ENCODE data around the gene DCANP1. TPM values are rescaled to one million over a fixed set of nuclear protein-coding genes. Genes with fewer than 3 reads are reported as not detected.

Gene DCANP1
- total RNA-seq, 1 experiment from 2014 or later, result not detected

DNA sequence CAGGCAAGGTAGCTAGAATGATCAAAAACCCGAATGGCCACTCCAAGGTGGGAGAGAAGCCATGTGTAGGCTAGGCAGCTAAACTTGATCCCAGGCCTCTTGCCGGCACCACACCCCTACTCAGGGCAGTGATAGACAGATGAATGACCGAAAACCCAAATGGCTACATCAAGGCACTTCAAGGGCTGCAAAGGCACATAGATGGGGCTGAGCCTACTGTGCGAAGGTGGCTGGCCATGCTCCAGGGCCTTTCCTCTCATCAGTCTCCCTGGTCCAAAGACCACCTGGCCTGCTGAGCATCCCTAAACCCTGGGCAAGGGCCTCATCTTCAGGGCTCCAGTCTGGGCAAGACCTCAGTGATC is 8.7 kb upstream of the DCANP1 start (continued):
- TF ChIP-seq SIN3A (IDR thresholded peaks at IDR 0.05; ENCODE audit: low read depth), result no peak

DNA sequence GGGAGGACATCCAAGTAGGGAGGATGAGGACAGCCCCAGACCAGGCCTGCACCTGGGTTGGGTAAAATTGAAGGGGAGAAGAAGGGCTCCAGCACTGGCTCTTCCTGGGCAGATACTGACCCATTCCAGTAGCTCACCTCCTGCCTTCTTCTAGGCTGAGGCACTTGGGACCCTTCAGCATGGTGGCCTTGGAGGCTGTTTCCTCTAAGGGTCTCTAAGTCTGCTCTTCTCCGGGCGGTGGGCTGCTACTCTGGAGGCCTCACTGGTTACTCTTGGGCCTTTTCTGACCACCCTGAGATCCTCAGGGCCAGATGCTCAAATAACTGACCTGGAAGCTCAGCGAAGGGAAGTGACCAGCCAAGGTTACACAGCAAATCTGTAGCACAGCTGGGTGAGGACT is 7.8 kb upstream of the DCANP1 start:
- Histone ChIP-seq H3K4me2 (ENCODE audit: low read length) (no peak overlapping the region), H3K9me2 (ENCODE audit: insufficient read depth) (no peaks in the 10 kb centered on the region; the same call in 1 of the 2 replicates), H3K9me3 (ENCODE audit: control insufficient read depth in 1 of 2, insufficient read depth in 1 of 2, low read depth in 1 of 2, low read length in 2 of 2) (no peaks in the 10 kb centered on the region), H2AFZ (ENCODE audit: low read depth, low read length, poor library complexity, severe bottlenecking) (no peak overlapping the region), H3K4me3 (replicated peaks in 1 of 2; ENCODE audit: low read depth in 1 of 2, low read length in 2 of 2) (no peak overlapping the region), H3K79me2 (ENCODE audit: insufficient read depth, low read length) (no peaks in the 10 kb centered on the region), H3K4me1 (ENCODE audit: control insufficient read depth in 1 of 2, insufficient read depth in 2 of 2, low read length in 2 of 2) (peaks cover 10 to 35% of the 10 kb centered on the region in 2 experiments), H3K27me3 (ENCODE audit: insufficient read depth, low read length) (no peaks in the 10 kb centered on the region), H4K20me1 (ENCODE audit: insufficient read depth) (no peaks in the 10 kb centered on the region), H3K9ac (ENCODE audit: low read length) (no peak overlapping the region), H3K27ac (ENCODE audit: low read depth, low read length) (no peak overlapping the region), H3K36me3 (ENCODE audit: control insufficient read depth in 1 of 2, insufficient read depth in 2 of 2, low read length in 2 of 2) (no peaks in the 10 kb centered on the region)
- ChIA-PET RAD21 (ENCODE audit: low non-redundant PET in 1 of 2, low total read pairs in 2 of 2, uncharacterized antibody in 2 of 2, unreplicated experiment in 2 of 2) (no interaction called here), POLR2A (no interaction called here), CTCF (interaction anchor here (14.2 kb wide), 1 partner anchor 96 kb away, joined by 476 read pairs; no protein-coding TSS in a partner anchor)
- TF ChIP-seq SRF (IDR thresholded peaks at IDR 0.05; ENCODE audit: low read depth), result no peak
- no peak for TF ChIP-seq ELF1 (IDR thresholded peaks at IDR 0.05; ENCODE audit: borderline replicate concordance, low read depth)
- no peak for TF ChIP-seq EZH2phosphoT487 (IDR thresholded peaks at IDR 0.05; ENCODE audit: borderline replicate concordance)
- no peak for TF ChIP-seq CBX3 (IDR thresholded peaks at IDR 0.05; ENCODE audit: low read depth)
- no peak for TF ChIP-seq SP1 (IDR thresholded peaks at IDR 0.05; ENCODE audit: low read depth)
- intact Hi-C loops (cut with micrococcal nuclease), result loop anchor here (5.0 to 10.0 kb wide), 2 partner anchors 497 to 600 kb away; partner anchors contain the start of gene LECT2
- BruUV-seq (replicated peaks), result no TSS peak
- DNase-seq (ENCODE audit: low read depth, low spot score), result no peak
- ATAC-seq, result no peak

DNA sequence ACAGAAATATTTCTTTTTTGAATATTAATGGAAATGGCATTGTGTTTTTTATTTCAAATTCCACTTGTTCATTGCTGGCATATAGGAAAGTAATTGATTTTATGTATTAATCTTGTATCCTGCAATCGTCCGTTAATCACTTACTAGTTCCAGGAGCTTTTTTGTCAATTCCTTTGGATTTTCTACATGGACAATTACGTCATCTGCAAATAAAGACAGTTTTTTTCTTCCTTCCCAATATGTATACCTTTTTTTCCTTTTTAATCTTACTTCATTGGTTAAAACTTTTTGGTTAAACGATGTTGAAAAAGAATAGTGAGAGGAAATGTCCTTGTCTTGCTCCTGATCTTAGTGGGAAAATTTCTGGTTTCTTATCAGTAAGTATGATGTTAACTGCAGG is 6.5 kb upstream of the DCANP1 start:
- H3K27ac ChIP-seq (ENCODE audit: low read depth, low read length), result no peak overlapping the region
- H3K4me1 ChIP-seq (ENCODE audit: control insufficient read depth in 1 of 2, insufficient read depth in 2 of 2, low read length in 2 of 2), result peaks cover 3 to 25% of the 10 kb centered on the region in 2 experiments
- no peaks in the 10 kb centered on the region for H3K9me3 ChIP-seq (ENCODE audit: control insufficient read depth in 1 of 2, insufficient read depth in 1 of 2, low read depth in 1 of 2, low read length in 2 of 2)
- CTCF ChIA-PET, result no interaction called here
- H3K79me2 ChIP-seq (ENCODE audit: insufficient read depth, low read length), result no peaks in the 10 kb centered on the region
- no peak overlapping the region for H3K9ac ChIP-seq (ENCODE audit: low read length)
- H3K4me2 ChIP-seq (ENCODE audit: low read length), result no peak overlapping the region
- DNase-seq (ENCODE audit: low read depth, low spot score), result no peak
- H4K20me1 ChIP-seq (ENCODE audit: insufficient read depth), result no peaks in the 10 kb centered on the region
- H3K9me2 ChIP-seq (ENCODE audit: insufficient read depth), result no peaks in the 10 kb centered on the region; the same call in 1 of the 2 replicates
- no peaks in the 10 kb centered on the region for H3K36me3 ChIP-seq (ENCODE audit: control insufficient read depth in 1 of 2, insufficient read depth in 2 of 2, low read length in 2 of 2)
- ATAC-seq, result no peak
- no peaks in the 10 kb centered on the region; the same call in 1 of the 2 replicates for H3K27me3 ChIP-seq (ENCODE audit: insufficient read depth, low read length)
- RAD21 ChIA-PET (ENCODE audit: low non-redundant PET in 1 of 2, low total read pairs in 2 of 2, uncharacterized antibody in 2 of 2, unreplicated experiment in 2 of 2), result no interaction called here
- no peak overlapping the region for H3K4me3 ChIP-seq (replicated peaks in 1 of 2; ENCODE audit: low read depth in 1 of 2, low read length in 2 of 2)
- no peak overlapping the region for H2AFZ ChIP-seq (ENCODE audit: low read depth, low read length, poor library complexity, severe bottlenecking)
- intact Hi-C loops (cut with micrococcal nuclease), result loop anchor here (10.0 kb wide), 1 partner anchor 601 kb away; no protein-coding TSS in a partner anchor
- POLR2A ChIA-PET, result no interaction called here
- BruUV-seq (replicated peaks), result no TSS peak
- TF ChIP-seq, protein P1, sequence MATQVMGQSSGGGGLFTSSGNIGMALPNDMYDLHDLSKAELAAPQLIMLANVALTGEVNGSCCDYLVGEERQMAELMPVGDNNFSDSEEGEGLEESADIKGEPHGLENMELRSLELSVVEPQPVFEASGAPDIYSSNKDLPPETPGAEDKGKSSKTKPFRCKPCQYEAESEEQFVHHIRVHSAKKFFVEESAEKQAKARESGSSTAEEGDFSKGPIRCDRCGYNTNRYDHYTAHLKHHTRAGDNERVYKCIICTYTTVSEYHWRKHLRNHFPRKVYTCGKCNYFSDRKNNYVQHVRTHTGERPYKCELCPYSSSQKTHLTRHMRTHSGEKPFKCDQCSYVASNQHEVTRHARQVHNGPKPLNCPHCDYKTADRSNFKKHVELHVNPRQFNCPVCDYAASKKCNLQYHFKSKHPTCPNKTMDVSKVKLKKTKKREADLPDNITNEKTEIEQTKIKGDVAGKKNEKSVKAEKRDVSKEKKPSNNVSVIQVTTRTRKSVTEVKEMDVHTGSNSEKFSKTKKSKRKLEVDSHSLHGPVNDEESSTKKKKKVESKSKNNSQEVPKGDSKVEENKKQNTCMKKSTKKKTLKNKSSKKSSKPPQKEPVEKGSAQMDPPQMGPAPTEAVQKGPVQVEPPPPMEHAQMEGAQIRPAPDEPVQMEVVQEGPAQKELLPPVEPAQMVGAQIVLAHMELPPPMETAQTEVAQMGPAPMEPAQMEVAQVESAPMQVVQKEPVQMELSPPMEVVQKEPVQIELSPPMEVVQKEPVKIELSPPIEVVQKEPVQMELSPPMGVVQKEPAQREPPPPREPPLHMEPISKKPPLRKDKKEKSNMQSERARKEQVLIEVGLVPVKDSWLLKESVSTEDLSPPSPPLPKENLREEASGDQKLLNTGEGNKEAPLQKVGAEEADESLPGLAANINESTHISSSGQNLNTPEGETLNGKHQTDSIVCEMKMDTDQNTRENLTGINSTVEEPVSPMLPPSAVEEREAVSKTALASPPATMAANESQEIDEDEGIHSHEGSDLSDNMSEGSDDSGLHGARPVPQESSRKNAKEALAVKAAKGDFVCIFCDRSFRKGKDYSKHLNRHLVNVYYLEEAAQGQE (IDR thresholded peaks at IDR 0.05; ENCODE audit: low read depth), result no peak
- no peak for TF ChIP-seq POLR2A (IDR thresholded peaks at IDR 0.05; ENCODE audit: borderline replicate concordance, extremely low read depth, insufficient read depth, insufficient read length)
- TF ChIP-seq JUND (IDR thresholded peaks at IDR 0.05), result no peak
- TF ChIP-seq ELF1 (IDR thresholded peaks at IDR 0.05; ENCODE audit: borderline replicate concordance, low read depth), result no peak
- TF ChIP-seq, protein P2, sequence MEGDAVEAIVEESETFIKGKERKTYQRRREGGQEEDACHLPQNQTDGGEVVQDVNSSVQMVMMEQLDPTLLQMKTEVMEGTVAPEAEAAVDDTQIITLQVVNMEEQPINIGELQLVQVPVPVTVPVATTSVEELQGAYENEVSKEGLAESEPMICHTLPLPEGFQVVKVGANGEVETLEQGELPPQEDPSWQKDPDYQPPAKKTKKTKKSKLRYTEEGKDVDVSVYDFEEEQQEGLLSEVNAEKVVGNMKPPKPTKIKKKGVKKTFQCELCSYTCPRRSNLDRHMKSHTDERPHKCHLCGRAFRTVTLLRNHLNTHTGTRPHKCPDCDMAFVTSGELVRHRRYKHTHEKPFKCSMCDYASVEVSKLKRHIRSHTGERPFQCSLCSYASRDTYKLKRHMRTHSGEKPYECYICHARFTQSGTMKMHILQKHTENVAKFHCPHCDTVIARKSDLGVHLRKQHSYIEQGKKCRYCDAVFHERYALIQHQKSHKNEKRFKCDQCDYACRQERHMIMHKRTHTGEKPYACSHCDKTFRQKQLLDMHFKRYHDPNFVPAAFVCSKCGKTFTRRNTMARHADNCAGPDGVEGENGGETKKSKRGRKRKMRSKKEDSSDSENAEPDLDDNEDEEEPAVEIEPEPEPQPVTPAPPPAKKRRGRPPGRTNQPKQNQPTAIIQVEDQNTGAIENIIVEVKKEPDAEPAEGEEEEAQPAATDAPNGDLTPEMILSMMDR (IDR thresholded peaks at IDR 0.05 in 2 of 3, conservative IDR thresholded peaks at IDR 0.05 in 1 of 3; ENCODE audit: borderline replicate concordance in 1 of 3, insufficient read depth in 1 of 3, low read depth in 2 of 3, low read length in 2 of 3), result no peak
